ENCODE measurements around the gene SPTBN2. TPM values are rescaled to one million over a fixed set of nuclear protein-coding genes. Genes with fewer than 3 reads are reported as not detected.

Gene SPTBN2
- 4.4 and 5.6 TPM in 2 replicates for total RNA-seq

DNA sequence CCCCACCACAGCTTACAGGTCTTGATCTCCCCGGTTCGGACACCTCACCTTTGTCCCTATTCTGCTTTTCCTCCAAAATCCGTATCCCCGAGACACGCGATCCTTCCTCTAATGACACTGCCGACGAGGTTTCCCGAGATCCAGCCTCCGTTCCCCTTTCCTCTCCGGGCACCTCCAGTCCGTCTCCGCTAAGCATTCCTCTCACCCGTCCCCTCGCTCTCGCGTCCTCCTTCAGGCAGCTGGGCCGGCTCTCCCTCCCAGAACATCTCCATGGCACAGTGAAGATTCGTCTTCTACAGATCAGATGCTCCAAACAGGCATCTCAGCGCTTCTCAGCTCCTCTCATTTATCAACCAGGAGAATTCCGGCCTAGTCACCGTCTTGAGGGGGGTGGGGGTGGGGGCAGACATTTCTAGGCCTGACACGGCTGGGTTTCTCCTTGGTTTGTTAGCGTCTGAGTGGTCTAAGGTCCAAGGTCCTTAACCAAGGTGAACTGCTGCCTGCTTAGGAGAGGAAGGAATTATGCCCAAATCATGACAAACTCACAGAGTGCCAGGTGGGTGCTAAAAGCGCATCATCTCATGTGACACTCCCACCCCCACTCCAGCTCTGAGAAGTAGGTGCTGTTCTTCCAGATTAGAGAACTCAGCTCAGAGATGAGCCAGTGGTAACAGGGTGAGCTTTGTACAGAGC is at the start of gene SPTBN2:
TSS of gene SPTBN2 (minus strand) at position 524 of the 693 bp plus-strand sequence. CDS start 7,976 bp downstream, outside the sequence.

GRCh38 chr11:66677599-66678375 is 51.2 kb downstream of the SPTBN2 start, which contains the start of gene RBM4B:
Gene RBM4B, minus strand, starts transcription at chr11:66677887. Its CDS starts 808 bp downstream, at chr11:66677079.

GRCh38 chr11:66638177-66639065 is 90.6 kb downstream of the SPTBN2 start, which contains the start of gene RBM4:
Gene RBM4, plus strand, starts transcription at chr11:66638703. Its CDS starts 1,009 bp downstream, at chr11:66639712.

Other genes starting within 250 kb of the SPTBN2 start
- gene DPP3, start 248.8 kb downstream of the SPTBN2 start, total RNA-seq: 50.4 and 56.9 TPM in 2 replicates
- 29.2 and 32.6 TPM in 2 replicates for gene BBS1, start 218.6 kb downstream of the SPTBN2 start, total RNA-seq
- gene ZDHHC24, start 183.2 kb downstream of the SPTBN2 start, total RNA-seq: 11.4 and 15.9 TPM in 2 replicates
- under 0.01 TPM in 1 of 2 replicates, not detected in the other for gene ACTN3, start 182.3 kb downstream of the SPTBN2 start, total RNA-seq
- 5.9 and 20.6 TPM in 2 replicates for gene CTSF, start 160.6 kb downstream of the SPTBN2 start, total RNA-seq
- 0.11 and 0.25 TPM in 2 replicates for gene CCDC87, start 136.2 kb downstream of the SPTBN2 start, total RNA-seq
- 40.1 and 43.2 TPM in 2 replicates for gene CCS, start 136.0 kb downstream of the SPTBN2 start, total RNA-seq
- 37.2 and 37.4 TPM in 2 replicates for gene RBM14, start 112.6 kb downstream of the SPTBN2 start, total RNA-seq
- gene RBM4, start 90.5 kb downstream of the SPTBN2 start, total RNA-seq: 73.6 and 83.8 TPM in 2 replicates
- 21.4 and 22.9 TPM in 2 replicates for gene RBM4B, start 51.3 kb downstream of the SPTBN2 start, total RNA-seq
- gene RCE1, start 114.2 kb upstream of the SPTBN2 start, total RNA-seq: 14.9 and 17.2 TPM in 2 replicates
- gene LRFN4, start 127.8 kb upstream of the SPTBN2 start, total RNA-seq: 23.6 TPM in 2 replicates
- 17.7 and 27.1 TPM in 2 replicates for gene PC, start 229.2 kb upstream of the SPTBN2 start, total RNA-seq
- not detected in 2 replicates for gene C11orf86, start 246.1 kb upstream of the SPTBN2 start, total RNA-seq

All from uterine smooth muscle cell (primary cell).